HG02938 (cell line): Measurements from ENCODE around the gene ARID5B.

Experiments used
- ATAC-seq: cut with Tn5 transposase; IDR thresholded peaks from one replicate; pipeline ENCODE4 v1.9.1; 2021; ENCODE audit warnings: mild to moderate bottlenecking, moderate library complexity; ENCODE audit not compliant: unreplicated experiment

Gene ARID5B

DNA sequence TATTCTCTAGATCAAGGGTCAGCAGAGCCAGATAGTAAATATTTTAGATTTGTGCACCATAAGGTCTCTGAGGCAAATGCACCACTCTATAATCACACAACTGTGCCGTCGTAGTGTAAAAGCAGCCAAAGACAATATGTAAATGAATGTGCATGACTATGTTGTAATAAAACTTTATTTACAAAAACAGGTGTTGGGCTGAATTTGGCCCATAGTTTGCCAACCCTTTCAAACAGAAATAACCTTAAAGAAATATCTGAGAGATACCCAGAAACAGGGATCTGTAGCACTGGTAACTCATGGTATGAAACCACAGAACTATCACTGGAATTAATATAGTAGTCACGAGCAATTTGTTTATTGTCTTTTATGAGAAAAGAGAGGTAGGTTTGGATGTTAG, 86.0 kb downstream of the ARID5B start:
- peak; percentile 22 for ATAC-seq

DNA sequence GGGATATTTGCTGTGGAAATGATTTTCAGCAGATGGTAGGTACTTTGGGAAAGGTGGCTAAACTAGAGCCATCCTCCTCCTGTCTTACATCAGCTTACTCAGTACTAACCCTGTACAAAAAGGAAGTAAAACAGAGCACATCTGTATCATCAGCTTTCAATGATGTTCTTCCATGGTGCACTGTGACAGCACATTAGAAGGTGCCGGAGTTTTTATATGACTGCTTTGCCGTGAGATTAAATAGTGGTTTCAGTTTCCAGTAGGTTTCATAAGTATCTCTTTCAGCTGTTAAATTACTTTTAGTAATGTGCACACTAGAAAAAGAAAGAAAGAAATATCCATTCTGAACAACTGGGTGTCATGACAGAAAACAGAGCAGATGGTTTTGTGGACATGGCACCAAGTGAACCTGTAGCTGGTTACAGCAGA, 86.5 kb downstream of the ARID5B start:
- ATAC-seq, result peak; percentile 98

DNA sequence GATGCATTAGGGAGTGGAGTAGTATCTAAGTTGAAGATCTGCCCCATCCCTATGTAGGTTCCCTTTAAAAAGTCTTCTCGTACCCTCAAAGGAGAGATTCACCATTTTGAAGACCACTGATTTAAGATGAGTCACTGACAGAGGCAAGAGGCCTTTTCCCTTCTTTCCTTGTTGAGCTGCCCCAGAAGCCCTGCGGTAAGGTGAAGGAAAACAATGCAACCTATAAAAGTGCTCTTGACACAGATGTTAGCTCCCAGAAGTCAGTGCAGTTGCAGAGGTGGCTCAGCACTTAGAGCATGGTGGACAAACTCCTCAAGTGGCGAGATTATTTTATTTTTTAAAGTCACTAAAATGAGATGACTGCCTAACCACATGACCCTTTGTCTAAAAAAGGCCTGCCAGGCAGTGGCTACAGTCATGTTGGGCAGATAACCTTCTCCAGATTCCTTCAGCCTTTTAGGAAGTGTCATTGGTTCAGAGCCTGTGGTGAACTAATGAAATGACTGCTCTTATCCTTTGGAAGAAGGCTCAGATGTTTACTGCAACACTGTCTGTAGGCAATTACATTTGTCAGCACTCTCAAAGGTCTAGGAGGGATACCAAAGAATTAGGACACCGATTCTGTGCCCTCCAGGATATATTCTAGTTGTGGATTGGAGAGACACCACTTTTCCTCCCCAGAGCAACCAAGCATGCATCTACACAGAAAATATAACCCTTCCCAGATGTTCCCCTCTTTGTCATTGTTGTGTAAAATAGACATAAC, 88.7 kb downstream of the ARID5B start:
- no peak for ATAC-seq

DNA sequence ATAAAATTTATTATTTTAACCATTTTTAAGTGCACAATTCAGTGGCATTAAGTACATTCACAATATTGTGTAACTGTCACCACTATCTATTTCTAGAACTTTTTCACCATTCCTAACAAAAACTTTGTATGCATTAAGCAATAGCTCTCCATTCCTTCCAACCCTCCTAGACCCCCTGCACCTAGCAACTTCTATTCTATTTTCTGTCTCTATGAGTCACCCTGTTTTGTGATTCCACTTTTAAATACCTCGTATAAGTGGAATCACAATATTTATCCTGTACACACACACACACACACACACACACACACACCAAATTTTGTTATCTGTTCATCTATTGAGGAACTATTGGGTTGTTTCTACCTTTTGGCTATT, 89.2 kb downstream of the ARID5B start:
- ATAC-seq, result no peak

DNA sequence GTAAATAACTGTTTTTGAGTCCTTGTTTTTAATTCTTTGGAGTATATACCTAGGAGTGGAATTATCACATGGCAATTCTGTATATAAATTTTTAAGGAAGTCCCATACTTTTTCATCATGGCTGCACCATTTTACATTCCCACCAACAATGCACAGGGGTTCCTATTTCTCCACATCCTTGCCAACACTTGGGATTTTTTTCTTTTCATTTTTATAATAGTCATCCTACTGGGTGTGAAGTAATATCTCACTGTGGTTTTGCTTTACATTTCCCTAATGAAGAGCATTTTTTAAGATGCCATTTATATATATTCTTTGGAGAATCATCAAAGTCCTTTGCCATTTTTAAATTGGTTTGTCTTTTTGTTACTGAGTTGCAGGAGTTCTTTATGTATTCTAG, 89.7 kb downstream of the ARID5B start:
- ATAC-seq, result no peak

DNA sequence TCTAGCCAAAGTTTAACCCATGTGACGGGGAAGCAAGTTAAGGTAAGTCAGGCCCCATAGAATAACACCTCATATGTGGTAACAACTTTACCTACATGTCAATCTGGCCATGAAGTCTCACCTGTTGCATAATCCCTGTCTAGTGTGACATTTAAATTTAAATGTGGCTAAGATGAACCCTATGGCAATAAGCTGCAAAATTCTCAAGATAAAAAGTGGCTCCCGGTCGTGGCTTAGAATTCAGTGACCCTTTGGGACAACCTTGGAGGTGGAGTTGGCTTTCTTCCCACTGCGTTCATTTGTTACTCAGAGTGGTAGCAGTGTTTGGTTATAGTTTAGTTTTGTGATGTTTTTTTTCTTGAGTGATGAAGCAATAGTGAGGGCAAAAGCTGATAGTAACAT, 90.6 kb downstream of the ARID5B start:
- ATAC-seq, result no peak

DNA sequence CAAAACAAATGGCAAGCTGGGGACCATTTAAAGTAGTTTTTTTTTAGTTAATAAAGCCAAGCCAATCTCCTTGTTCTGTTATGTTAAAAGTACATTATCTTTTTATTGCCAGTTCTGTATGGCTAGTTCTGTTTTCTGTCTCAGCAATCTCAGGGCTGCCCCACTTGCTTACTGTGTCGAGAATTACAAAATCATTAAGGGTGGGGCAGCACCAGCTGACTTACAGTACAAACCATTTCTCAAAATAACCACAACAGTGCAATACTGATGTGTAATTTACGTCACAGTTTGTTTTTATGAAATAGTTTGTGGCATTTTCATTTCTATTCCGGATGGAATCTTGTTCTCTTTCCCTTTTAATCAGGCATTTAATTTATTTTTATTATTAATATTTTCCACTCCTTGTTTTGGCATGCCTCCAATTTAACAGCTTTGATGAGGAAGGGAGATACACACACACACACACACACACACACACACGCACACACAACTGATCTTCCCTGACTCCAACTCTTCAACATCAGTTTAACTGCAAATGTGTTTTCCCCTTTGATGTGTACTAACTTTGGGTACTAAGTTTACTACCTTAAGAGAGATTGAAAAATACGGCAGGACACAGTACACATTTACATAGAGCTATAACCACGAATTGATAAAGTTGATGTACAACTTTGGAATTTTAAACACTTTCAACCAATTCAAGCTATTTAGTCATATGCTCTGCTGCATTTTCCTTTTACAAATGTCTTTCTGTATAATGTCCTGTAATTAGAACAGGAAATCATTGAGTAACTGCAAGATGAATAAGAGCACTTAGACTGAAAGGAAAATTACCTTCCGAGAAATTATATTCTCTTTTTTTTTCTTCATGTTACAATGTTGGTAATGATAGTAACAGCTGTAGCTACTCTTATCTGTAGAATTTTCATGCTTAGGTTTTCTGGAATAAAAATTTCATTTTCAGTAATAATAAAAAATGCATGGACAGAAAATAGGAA, 91.5 kb downstream of the ARID5B start:
- peak; percentile 30 for ATAC-seq

DNA sequence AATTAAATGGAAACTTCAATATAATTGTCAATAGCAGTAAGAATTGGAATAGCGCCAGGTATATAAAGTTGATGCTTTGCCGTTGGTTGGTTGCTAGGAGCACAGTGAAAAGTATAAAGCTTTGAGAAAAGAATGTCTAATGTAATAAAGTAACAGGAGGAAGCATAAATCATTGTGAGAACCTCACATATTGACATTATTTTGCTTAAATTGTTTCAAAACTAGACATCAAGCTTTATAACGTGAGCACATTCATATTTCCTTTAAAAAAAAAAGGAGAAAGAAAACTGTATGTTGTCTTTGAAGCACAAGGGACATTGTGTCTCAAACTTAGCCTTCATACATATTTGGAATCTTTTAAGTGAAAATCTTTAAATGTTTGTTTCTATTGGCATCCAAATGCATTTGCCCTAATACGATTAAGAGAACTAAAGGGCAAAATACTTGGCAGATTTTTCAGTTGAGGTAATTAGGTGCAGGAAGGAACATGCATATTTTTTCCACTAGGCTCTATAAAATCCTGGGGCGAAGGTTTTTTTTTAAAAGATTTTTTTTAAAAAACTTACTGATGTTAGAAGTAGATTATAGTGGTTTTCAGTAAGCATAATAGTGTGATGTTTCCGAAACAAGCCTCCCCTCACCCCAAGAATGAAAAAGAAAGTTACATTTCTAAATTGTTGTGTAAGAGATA, 92.4 kb downstream of the ARID5B start:
- no peak for ATAC-seq

DNA sequence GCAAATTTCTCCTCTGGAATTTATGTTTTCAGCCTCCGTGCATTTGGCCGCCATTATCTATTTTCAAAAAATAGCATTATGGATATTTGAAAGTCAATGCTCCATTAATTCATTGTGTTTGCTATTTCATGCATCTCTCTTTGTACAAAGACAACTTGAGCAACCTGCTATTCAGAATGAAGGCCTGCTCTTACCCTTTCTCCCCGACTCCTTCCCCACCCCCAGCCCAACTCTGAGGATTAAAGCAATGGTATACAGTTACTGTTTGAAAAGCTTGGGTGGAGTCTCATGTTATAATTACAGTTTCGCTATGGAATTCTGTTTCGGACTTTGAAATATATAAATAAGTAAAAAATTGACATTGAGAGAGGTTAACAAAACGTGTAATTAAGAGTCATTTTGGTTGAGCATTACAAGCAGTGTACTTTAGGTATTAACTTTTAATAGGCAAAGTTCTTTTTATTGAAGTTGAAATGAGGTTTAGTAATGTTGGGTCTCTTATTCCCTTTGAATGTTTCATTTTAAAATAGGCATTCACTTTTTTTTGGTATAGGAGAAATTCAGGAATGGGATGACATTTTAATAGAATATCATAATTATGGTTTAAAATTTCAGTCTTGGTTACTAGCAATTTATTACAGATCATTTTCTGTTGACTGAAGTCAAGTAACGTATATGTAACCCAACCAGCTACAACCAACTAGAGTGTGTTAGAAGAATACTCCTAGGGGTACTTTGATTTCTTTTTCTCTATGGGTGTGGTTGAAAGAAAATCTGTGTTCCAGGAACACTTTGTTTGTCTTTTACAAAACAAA, 93.1 kb downstream of the ARID5B start:
- no peak for ATAC-seq

DNA sequence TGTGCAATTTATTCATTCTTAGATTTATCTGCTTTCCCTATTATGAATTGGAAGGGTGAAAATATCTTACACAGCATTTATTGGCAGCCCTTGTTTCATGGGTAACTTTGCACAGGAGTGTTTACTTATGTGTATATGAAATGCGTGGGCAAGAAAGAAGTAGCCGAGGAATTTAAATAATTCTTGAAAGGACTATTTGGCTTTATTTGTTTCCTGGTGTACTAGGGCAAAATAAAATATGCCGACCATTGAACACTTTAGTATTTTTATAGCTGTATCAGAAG, 93.7 kb downstream of the ARID5B start:
- no peak for ATAC-seq

DNA sequence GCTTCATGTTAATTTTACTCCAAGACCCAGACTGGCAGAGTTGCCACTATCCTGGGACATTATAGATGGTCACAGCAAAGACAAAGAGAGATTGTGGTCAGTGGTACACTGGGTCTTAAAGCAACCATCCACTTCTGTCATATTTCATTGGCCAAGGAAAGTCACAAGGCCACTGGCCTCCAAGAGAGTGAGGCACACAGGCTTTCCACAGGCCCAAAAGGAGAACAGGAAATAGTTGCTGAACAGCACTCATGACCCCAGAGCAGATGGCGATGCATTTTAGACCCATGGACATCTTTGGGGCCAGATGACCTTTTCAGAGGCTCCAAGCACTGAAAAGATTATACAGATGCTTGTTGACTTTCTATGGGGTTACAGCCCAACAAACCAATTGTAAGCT, 97.4 kb downstream of the ARID5B start:
- ATAC-seq, result no peak

DNA sequence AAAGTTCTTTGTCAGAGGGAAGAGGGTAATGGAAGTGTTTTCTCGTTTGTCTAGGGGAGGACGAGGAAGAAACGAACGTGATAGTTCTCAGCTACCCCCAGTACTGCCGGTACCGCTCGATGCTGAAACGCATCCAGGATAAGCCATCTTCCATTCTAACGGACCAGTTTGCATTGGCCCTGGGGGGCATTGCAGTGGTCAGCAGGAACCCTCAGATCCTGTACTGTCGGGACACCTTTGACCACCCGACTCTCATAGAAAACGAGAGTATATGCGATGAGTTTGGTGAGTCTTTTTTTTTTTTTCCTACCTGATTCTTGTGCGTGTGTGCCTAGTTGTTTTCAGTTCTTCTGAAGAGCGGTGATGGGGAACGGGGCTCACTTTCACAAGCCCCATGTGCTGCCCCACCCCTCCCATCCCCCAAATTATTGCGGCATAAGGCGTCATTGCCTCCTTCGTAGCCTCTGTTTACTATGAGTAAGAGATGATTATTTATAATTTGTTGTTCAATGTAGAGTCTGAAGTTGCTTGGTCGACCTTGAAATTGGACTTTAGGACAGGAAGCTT, 98.6 kb downstream of the ARID5B start:
- peak; percentile 84 for ATAC-seq

DNA sequence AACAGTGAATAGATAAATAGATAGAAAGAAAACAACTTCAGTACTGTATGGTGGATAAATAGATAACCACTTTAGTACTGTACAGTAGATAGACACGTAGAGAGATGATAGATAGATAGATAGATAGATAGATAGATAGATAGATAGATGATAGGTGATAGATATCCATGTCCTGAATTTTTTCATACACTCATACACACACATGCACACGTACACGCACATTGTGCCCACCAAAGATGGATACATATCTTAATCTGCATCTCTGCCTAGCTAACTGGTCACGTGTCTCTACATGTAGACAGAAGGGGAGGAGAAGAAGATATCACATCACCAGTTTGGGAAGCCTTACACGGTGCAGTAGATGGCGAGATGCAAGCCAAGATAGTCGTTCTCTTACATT, 99.2 kb downstream of the ARID5B start:
- ATAC-seq, result no peak

DNA sequence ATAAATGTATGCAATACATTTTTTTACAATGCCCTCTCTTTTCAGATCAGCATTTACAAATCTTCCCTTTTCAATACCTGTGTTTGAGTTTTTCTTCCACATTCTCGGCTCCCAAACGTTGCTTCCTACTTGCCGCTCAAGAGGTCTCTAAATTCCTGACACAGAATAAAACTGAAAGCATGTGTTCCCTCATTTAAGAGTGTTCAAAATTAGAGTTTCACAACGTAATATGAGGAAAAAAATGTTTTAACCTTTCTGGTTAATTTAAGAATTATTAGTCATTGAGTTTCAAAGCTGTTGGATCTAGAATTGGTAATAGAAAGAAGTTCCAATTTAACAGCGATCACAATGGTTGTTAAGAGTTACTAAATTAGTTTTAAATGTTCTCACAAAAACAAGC, 100.4 kb downstream of the ARID5B start:
- no peak for ATAC-seq

DNA sequence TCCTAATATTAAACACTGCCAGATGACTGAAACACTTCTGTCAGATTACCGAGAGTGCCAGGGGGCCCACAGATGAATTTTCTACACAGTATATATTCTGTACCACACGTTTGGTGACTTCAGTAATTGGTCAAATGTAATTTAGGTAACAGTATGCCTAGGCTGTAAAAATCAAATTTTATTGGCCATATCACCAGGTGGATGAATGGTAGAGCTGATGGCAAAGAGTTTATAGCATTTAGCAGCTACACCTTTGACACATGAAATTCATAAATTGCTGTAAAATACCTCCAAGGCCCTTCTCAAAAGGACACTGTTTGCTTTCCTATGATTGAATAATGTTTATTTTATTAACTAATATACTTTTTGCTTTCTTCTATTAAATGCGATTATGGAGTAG, 101.3 kb downstream of the ARID5B start:
- ATAC-seq, result no peak

DNA sequence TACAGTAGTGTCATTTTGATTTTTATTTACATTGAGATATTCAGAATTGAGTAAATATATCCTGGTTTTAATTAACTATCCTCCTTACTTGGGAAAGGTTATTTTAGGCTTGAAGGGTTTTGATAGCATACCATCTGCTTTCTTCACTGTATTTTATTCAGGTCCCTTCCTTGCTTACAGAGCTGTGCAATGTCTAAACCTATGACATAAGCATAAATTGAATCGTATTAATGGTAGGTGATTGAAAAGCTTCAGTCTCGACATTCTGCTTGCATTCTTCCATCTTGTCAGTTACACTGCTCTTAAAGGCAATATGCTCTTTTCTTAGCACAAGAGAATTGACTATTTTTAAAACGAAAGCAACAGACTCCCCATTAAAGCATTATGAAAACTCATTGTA, 102.5 kb downstream of the ARID5B start:
- ATAC-seq, result no peak

DNA sequence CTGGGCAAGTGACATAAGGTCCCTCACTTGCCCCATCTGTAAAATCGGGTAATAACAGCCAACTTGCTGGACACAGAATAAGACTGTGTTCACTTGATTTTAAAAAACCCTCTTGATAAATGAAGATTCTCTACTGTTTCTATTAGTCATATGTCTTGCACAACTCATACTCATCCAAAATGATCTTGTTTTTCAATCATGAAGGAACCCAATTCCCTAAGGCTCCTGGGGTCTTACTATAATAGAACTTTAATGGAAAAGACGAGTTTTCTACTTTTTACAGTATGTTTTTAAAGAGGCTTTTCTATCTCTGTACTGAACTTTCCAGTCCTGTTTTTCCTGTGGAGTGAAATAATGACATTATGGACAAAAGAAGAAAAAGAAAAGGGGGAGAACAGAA, 103.8 kb downstream of the ARID5B start:
- no peak for ATAC-seq

DNA sequence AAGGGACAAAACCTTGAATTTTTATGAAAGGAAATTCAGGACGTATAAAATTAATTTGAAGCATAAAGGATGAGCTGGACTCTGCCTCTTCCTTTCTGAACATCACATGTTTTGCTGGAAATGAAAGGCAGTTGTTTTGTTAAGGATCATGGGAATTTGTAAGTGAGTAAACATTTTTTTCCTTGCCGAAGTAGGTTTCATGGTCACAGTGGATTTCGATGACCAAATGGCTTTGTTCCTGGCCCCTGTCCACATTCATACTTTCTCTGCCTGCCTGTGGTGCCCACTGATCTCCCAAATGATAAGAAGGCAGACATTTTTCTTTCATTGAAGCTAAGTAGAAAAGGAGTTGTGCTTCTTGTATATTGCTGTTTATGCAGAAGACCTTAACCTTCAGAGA, 104.2 kb downstream of the ARID5B start:
- ATAC-seq, result no peak

DNA sequence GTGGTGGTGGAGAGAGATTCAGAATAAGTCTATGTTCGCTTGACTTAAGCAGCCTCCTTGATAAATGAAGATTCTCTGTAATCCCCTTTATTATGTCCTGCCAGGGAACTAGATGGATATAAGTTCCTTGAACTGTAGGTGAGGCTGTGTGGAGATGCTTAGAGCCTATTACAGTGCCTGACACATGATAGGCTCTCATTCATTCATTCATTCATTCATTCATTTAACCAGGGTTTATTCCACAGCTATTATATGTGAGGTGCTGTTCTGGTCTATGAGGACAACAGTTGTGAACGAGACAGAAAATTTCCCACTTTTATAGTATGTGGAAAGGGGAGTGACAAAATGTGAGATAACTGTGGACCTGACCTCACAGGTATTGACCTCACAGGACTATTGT, 105.6 kb downstream of the ARID5B start:
- ATAC-seq, result no peak

DNA sequence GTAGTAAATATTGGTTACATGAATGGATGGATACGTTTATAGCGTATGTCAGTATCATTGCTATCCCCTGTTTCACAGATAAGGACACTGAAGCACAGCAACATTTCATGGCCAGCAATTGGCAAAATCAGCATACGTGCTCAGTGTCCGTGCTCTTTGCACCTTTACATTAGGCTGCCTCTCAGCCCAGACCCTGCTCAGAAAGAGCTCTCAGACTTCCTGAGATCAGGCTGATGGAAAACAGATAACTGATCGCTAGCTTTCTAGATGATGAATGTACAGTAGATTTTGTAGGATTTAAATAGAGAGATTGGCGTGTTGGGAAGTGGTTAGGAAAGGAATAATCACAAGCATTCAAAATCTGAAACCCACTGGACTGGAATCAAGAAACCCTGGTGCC, 106.7 kb downstream of the ARID5B start:
- ATAC-seq, result no peak

DNA sequence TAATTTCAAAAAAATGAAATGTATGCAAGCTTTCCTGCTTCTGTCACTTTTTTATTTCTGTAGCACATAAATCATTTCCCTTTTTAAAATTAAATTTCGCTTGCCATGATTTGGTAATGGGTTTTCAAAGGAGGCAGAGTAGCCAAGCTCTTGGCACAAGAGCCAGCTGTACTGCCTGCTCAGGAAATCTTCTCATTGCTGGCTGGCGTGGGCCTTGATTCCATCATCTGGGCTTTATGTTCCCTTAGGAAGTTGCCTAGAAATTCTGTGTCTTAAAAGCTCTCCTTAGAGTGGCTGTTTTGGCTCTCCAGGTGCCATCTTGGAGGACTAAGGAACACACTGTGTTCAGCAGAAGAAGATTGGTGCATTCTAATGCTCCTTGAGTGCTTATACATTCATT, 107.4 kb downstream of the ARID5B start:
- ATAC-seq, result no peak
